Skin epidermis (tissue), 12 donors: Measurements from ENCODE around the gene MBNL3.

Experiments used
- H3K27ac ChIP-seq, 21 experiments: fragments of 200-600 bp; sonication (generic) in 11 of 21; one replicate each; pipeline ENCODE4 v1.5.0; 2020; ENCODE audit warnings: mild to moderate bottlenecking in 3 of 21, inconsistent platforms in 2 of 21, moderate library complexity in 2 of 21
- H3K4me3 ChIP-seq, 7 experiments: fragments of 200-600 bp; sonication (generic) in 2 of 7; one replicate each; pipeline ENCODE4 v1.5.0; 2020; ENCODE audit warnings: inconsistent platforms in 2 of 7, mild to moderate bottlenecking in 2 of 7, moderate library complexity in 1 of 7

The MBNL3 gene, protein sequence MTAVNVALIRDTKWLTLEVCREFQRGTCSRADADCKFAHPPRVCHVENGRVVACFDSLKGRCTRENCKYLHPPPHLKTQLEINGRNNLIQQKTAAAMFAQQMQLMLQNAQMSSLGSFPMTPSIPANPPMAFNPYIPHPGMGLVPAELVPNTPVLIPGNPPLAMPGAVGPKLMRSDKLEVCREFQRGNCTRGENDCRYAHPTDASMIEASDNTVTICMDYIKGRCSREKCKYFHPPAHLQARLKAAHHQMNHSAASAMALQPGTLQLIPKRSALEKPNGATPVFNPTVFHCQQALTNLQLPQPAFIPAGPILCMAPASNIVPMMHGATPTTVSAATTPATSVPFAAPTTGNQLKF

GRCh38 chrX:132488819-132489577, at the start of gene MBNL3:
TSS of gene MBNL3 (minus strand) at chrX:132489038. CDS start at chrX:132439611, 49,427 bp downstream.
- H3K4me3 ChIP-seq = peak within 1 kb of the TSS; percentile 46 to 63 (median 60)
- peak within 1 kb of the TSS; percentile 76 to 95 (median 89) for H3K27ac ChIP-seq

DNA sequence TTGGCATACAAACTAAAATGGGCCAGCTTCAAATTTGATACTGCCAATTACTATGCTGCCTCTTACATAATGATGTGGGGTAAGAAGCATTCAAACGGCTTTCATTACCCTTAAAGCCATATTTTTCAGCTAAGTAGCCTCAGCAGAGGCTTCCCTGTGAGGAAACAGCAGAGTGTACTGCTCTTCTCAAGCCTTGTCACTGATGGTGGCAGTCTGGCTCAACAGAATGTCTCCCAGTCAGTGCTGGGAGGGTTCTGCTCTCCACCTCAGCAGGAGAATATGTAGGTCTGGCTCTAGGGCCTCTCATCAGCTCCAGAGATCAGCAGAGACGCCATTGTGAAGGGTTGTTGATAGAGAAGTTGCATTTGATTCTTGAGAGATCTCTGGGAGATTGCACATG, 44.6 kb upstream of the MBNL3 start:
- no peak overlapping the region for H3K4me3 ChIP-seq

DNA sequence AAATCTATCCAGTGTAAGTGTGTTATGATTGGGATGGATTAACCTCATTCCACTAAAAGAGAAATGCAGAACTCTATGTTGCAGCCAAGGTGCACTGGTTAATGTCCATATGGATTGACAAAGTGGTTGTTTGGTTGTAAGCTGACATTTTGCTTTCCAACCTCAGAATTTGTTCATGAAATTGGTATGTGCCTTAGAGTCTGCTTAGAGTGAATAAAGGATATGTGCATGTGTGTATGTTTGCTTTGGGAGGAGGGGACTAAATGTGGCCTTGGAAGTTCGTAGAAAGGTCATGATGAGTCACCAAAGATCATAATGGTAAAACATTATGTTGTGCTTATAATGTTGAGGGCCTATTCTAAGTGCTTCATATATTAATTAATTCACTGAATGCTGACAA, 44.1 kb upstream of the MBNL3 start:
- H3K4me3 ChIP-seq = no peak overlapping the region
- no peak overlapping the region for H3K27ac ChIP-seq

More for the DNA sequence above, 44.6 kb upstream of the MBNL3 start:
- H3K27ac ChIP-seq = no peak overlapping the region

GRCh38 chrX:132532097-132532496, 43.3 kb upstream of the MBNL3 start:
- no peak overlapping the region for H3K4me3 ChIP-seq
- no peak overlapping the region for H3K27ac ChIP-seq

DNA sequence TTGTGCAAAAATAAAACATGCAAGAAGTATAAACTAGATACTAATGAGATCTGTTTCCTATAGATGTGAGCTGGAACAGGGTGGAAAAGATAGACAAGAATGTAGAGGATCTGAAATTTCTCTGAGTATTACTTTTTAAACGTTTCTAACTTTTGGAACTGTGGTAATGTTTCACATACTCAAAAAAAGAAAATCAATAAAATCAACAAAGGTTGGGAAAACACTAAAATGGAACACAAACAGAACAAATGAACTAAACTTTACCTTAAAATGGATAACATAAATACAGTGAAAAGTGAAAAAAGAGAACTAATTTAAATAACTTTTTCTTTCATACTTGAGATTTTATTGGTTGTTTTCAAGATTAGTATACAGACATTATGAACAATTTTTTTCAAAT, 32.0 kb upstream of the MBNL3 start:
- no peak overlapping the region for H3K27ac ChIP-seq

GRCh38 chrX:132520213-132520612, 31.4 kb upstream of the MBNL3 start:
- Histone ChIP-seq H3K27ac (no peak overlapping the region), H3K4me3 (no peak overlapping the region)

More for the DNA sequence above, 32.0 kb upstream of the MBNL3 start:
- no peak overlapping the region for H3K4me3 ChIP-seq

GRCh38 chrX:132518401-132518800, 29.6 kb upstream of the MBNL3 start:
- Histone ChIP-seq H3K27ac (no peak overlapping the region), H3K4me3 (no peak overlapping the region)

GRCh38 chrX:132508834-132509233, 20.0 kb upstream of the MBNL3 start:
- Histone ChIP-seq H3K4me3 (no peak overlapping the region), H3K27ac (no peak overlapping the region)

DNA sequence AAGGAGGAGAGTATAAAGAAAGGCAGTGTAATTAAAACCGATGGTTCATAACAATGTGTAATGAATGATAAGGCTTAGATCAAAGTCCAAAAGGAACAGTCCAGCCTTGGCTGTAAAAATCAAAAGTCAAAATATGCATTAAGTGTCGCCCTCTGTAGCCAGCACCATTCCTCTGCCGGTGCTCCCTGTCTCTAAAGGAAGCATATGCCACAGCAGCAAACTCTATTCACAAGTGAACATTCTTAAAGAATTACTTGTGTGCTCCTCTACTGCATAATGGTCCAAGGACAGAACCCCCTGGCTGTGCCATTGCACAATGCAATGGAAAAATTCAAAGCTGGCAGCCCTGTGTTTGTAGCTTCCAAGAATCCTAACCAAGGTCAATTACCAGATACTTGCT, 16.3 kb upstream of the MBNL3 start:
- H3K4me3 ChIP-seq = no peak overlapping the region
- no peak overlapping the region for H3K27ac ChIP-seq

- H3K27ac ChIP-seq = no peak overlapping the region
- no peak overlapping the region for H3K4me3 ChIP-seq
Observed at GRCh38 chrX:132504417-132504816, 15.6 kb upstream of the MBNL3 start.

GRCh38 chrX:132501606-132502005, 12.8 kb upstream of the MBNL3 start:
- no peak overlapping the region for H3K4me3 ChIP-seq
- no peak overlapping the region for H3K27ac ChIP-seq

GRCh38 chrX:132497432-132497831, 8.6 kb upstream of the MBNL3 start:
- Histone ChIP-seq H3K4me3 (no peak overlapping the region), H3K27ac (no peak overlapping the region)

GRCh38 chrX:132493095-132493494, 4.3 kb upstream of the MBNL3 start:
- H3K4me3 ChIP-seq = no peak overlapping the region

DNA sequence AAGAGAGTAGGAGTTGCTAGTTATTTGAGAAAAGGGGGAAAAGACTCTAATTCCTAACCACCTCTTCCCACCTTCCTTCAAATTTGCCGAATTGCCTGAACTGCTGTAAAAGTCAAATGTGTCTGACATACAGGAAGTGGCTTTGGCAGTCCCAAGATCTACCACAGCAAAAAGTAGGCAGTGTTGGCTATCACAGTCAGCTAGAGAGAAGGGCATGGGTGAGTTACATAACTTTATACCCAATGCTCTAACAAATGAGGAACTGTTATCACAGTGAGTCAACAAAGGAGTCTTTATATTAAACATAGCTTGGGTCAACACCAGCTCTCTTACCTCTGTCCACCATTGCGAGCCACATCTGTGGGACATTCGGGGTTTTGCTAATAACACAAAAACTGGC, 2.4 kb upstream of the MBNL3 start:
- H3K27ac ChIP-seq = peak overlapping the region in 2 of 21 experiments; percentile 5 to 23
- H3K4me3 ChIP-seq = peak overlapping the region in 2 of 7 experiments; percentile 60 to 62

More at GRCh38 chrX:132493095-132493494, 4.3 kb upstream of the MBNL3 start:
- H3K27ac ChIP-seq = no peak overlapping the region

GRCh38 chrX:132489578-132490419, 961 bp upstream of the MBNL3 start:
- Histone ChIP-seq H3K4me3 (peak overlapping the region; percentile 46 to 63 (median 60)), H3K27ac (peak overlapping the region; percentile 76 to 95 (median 89))

- peak overlapping the region; percentile 76 to 95 (median 89) for H3K27ac ChIP-seq
Observed at GRCh38 chrX:132488180-132488705, 595 bp downstream of the MBNL3 start.

GRCh38 chrX:132486599-132487178, 2.1 kb downstream of the MBNL3 start:
- no peak overlapping the region for H3K27ac ChIP-seq
- no peak overlapping the region for H3K4me3 ChIP-seq

More at GRCh38 chrX:132488180-132488705, 595 bp downstream of the MBNL3 start:
- H3K4me3 ChIP-seq = peak overlapping the region; percentile 46 to 63 (median 60)

- Histone ChIP-seq H3K4me3 (no peak overlapping the region), H3K27ac (no peak overlapping the region)
Observed at GRCh38 chrX:132483951-132484350, 4.9 kb downstream of the MBNL3 start.

DNA sequence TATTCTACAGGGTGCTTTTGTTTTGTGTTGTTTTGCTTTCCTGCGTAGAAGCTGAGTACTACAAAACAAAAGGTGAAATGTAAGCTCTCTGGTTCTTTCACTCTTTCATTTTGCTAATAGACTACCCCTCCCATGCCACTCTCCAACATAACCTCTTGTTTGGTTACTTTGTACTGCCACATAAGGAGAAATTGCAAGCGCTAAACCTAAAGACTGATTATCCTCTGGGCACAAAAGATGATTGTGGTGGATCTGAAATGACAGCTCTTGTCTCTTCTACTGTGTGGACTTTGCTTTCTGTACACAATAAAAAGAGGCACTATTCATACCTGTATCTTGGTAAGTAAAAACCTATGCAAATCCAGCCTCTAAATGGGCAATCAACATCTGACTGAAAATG, 5.3 kb downstream of the MBNL3 start:
- H3K27ac ChIP-seq = no peak overlapping the region
- H3K4me3 ChIP-seq = no peak overlapping the region
